K562 (cell line): ENCODE data around the gene THOC5. TPM values are rescaled to one million over a fixed set of nuclear protein-coding genes. Genes with fewer than 3 reads are reported as not detected.

Source experiments
- ATAC-seq: fragments of 200-7000 bp; cut with Tn5 transposase; 3 replicates; pipeline ENCODE4 v1.9.1; 2020; ENCODE audit warnings: moderate library complexity
- BruUV-seq: library from RNA; stranded (reverse); fragments of 400-500 nt; replicated peaks from 2 replicates; lab custom pipeline; 2021; lab: Mats Ljungman, UMichigan
- CTCF ChIA-PET: fragments of 300-600 bp; formaldehyde crosslinking; extraction: SDS; loops from one replicate; lab custom pipeline; 2021; ENCODE audit warnings: low intra/inter-chr PET ratio; lab: Yijun Ruan, JAX
- POLR2A ChIA-PET: fragments of 300-600, 350-650 bp; sonication (Branson Sonifier 250); formaldehyde crosslinking; extraction: SDS; loops from one replicate; lab custom pipeline; 2021; ENCODE audit warnings: antibody characterized with exemption, inconsistent platforms; lab: Yijun Ruan, JAX
- DNase-seq, 4 experiments: peaks; one replicate each; pipeline versions ENCODE4 v3.0.0 to v3.0.0-alpha.2; 2011 to 2018; ENCODE audit warnings: low spot score in 3 of 4, mixed read lengths in 3 of 4; ENCODE audit errors: extremely low read depth in 1 of 4
- FAIRE-seq: peaks from 2 replicates; lab custom pipeline; 2011; peaks lifted over from hg19 to GRCh38; lab: Jason Lieb, UNC
- H2AFZ ChIP-seq: 2 replicates; pipeline ENCODE4 v1.6.0; 2011; ENCODE audit warnings: low read depth, low read length, control low read depth, inconsistent platforms
- H3K27ac ChIP-seq: fragments of 200-600 bp; 3 replicates; pipeline ENCODE4 v1.8.0; 2011; ENCODE audit warnings: low read depth, mild to moderate bottlenecking, control low read depth, inconsistent platforms, low read length, moderate library complexity, mixed read lengths; ENCODE audit errors: extremely low read depth
- H3K27me3 ChIP-seq, 2 experiments: fragments of 300-600 bp in 1 of 2; 2 replicates in 1 of 2; 3 replicates in 1 of 2; pipeline versions ENCODE4 v1.6.0 to v1.8.0; 2011; ENCODE audit warnings: inconsistent platforms in 2 of 2, low read length in 2 of 2, mild to moderate bottlenecking in 1 of 2, mixed read lengths in 1 of 2, moderate library complexity in 1 of 2; ENCODE audit not compliant: control insufficient read depth in 2 of 2, insufficient read depth in 2 of 2
- H3K36me3 ChIP-seq: fragments of 300-600 bp; 3 replicates; pipeline ENCODE4 v1.8.0; 2011; ENCODE audit warnings: mild to moderate bottlenecking, low read length, inconsistent platforms; ENCODE audit not compliant: control insufficient read depth, insufficient read depth
- H3K4me1 ChIP-seq, 2 experiments: fragments of 200-600 bp in 1 of 2; replicated peaks in 1 of 2; 2 replicates in 1 of 2; 3 replicates in 1 of 2; pipeline versions ENCODE4 v1.5.1 to v1.8.0; 2011; ENCODE audit warnings: inconsistent platforms in 2 of 2, low read length in 2 of 2, mild to moderate bottlenecking in 1 of 2, mixed read lengths in 1 of 2, moderate library complexity in 1 of 2; ENCODE audit not compliant: control insufficient read depth in 2 of 2, insufficient read depth in 2 of 2
- H3K4me2 ChIP-seq: 2 replicates; pipeline ENCODE4 v1.6.1; 2011; ENCODE audit warnings: low read length, control low read depth, inconsistent platforms, mixed read lengths; ENCODE audit not compliant: insufficient read depth
- H3K4me3 ChIP-seq: fragments of 200-600 bp; sonication (generic), shearing (Covaris generic); 2 replicates; pipeline ENCODE4 v1.5.1; 2016; ENCODE audit warnings: control low read depth, inconsistent platforms
- H3K79me2 ChIP-seq: fragments of 200-600 bp; 3 replicates; pipeline ENCODE4 v1.8.0; 2011; ENCODE audit warnings: low read length, inconsistent platforms; ENCODE audit not compliant: control insufficient read depth, insufficient read depth
- H3K9ac ChIP-seq, 2 experiments: 2 replicates each; pipeline versions ENCODE4 v1.6.0 to v1.6.1; 2011; ENCODE audit warnings: low read depth in 2 of 2, low read length in 2 of 2, control low read depth in 1 of 2, inconsistent platforms in 1 of 2, mild to moderate bottlenecking in 1 of 2, mixed read lengths in 1 of 2; ENCODE audit not compliant: insufficient read depth in 1 of 2
- H3K9me1 ChIP-seq: one replicate; pipeline ENCODE4 v1.6.0; 2011; ENCODE audit warnings: inconsistent platforms, mild to moderate bottlenecking, low read length, moderate library complexity; ENCODE audit not compliant: control insufficient read depth, insufficient read depth
- H3K9me3 ChIP-seq: replicated peaks from 2 replicates; pipeline ENCODE4 v1.5.1; 2011; ENCODE audit warnings: low read depth, low read length, inconsistent platforms; ENCODE audit not compliant: control insufficient read depth, insufficient read depth
- H4K20me1 ChIP-seq: replicated peaks from 2 replicates; pipeline ENCODE4 v1.6.1; 2011; ENCODE audit warnings: low read length, inconsistent platforms, mixed read lengths; ENCODE audit not compliant: control insufficient read depth, insufficient read depth
- MYC ChIP-seq, 2 experiments: fragments of 250-450 bp in 1 of 2; sonication (Bioruptor Pico) in 1 of 2; IDR thresholded peaks; 2 replicates each; pipeline versions ENCODE4 v1.5.1 to v1.6.1; 2012 to 2021; ENCODE audit warnings: low read depth in 2 of 2, borderline replicate concordance in 1 of 2, improper control_type of control experiment in 1 of 2, low read length in 1 of 2, mild to moderate bottlenecking in 1 of 2, moderate library complexity in 1 of 2
- RFX1 ChIP-seq: fragments of 450-650 bp; IDR thresholded peaks from 2 replicates; pipeline ENCODE4 v1.6.1; 2016; ENCODE audit warnings: mild to moderate bottlenecking, moderate library complexity
- WGBS: fragments of 100-300 bp; shearing (Covaris generic); methylation state at CpG from one replicate; pipeline ENCODE4 v1.1.6; 2016; ENCODE audit warnings: low coverage, mixed read lengths; ENCODE audit not compliant: insufficient coverage; ENCODE audit errors: missing lambda C conversion rate; 5-methylcytosine and 5-hydroxymethylcytosine counted together
- in situ Hi-C: fragments of 300-500 bp; cut with MboI; formaldehyde crosslinking; loops from 4 replicates; pipeline ENCODE4 v1.15.0; 2018; ENCODE audit warnings: inconsistent platforms, mixed read lengths
- intact Hi-C: fragments of 100-400 bp; cut with micrococcal nuclease; formaldehyde crosslinking; loops from 2 replicates; pipeline ENCODE4 v1.14.2; 2022
- polyA plus RNA-seq, 8 experiments: library from polyadenylated mRNA; depleted of rRNA in 4 of 8; stranded (reverse) in 5 of 8; unstranded in 3 of 8; fragments of >200 nt; fragmentation: Nextera tagmentation in 2 of 8; fragmentation: Illumina TruSeq in 1 of 8; extraction: Ambion mirVana in 2 of 8; extraction: Trizol in 1 of 8; gene quantifications; 2 replicates each; pipeline versions ENCODE4 v1.2.1 to v1.2.3, GENCODE V29; 2011 to 2014; ENCODE audit warnings: inconsistent platforms in 1 of 8, missing spikeins in 1 of 8
- total RNA-seq, 7 experiments: library from RNA; depleted of rRNA in 6 of 7; stranded (reverse); fragments of >200 nt in 6 of 7; fragmentation: Illumina TruSeq in 2 of 7; extraction: Trizol in 2 of 7; gene quantifications; 2 replicates each; pipeline versions ENCODE4 v1.2.1 to v1.2.3, GENCODE V29; 2011 to 2021; ENCODE audit warnings: low replicate concordance in 1 of 7
- TF ChIP-seq, protein P1 (sequence below), 2 experiments: fragments of 450-650 bp in 1 of 2; sonication (generic) in 1 of 2; formaldehyde crosslinking in 1 of 2; IDR thresholded peaks in 1 of 2; conservative IDR thresholded peaks in 1 of 2; 2 replicates each; pipeline versions ENCODE4 v1.6.1 to v1.8.1; 2016 to 2023; ENCODE audit warnings: mild to moderate bottlenecking in 2 of 2, moderate library complexity in 2 of 2, inconsistent platforms in 1 of 2, missing genetic modification reagents in 1 of 2

THOC5 gene
- total and polyA plus RNA-seq, 9 of the 15 experiments (the other 6 are each of a cell fraction or from before 2014, with no cell fraction given), result 45.3 to 96.5 (median 51.4) TPM

DNA sequence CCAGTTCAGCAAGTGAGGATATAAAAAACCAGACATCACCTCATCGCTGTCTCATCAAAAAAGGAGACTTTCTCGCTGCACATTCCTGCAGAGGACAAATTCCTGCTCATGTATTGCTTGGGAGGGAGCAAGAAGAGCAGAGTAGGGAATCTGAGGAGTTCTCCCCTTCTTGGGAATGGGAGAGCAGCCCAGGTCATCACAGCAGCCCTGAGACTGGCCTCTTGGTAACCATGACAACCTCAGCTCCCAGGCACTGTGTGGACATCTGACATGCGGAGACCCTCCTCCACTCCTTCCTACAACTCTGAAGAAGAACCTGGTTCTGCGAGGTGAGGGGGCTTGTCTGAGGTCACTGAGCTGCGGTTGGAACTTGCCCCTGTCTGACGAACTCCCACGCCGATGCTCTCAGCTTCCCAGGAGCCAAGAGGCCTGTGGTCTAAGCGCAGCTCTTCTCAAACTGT, 97.3 kb downstream of the THOC5 start:
- ATAC-seq, result no peak
- WGBS, result 29% methylated on average over 4 of the region's 9 CpGs

More for the DNA sequence above, 97.3 kb downstream of the THOC5 start:
- no peak overlapping the region for H2AFZ ChIP-seq
- BruUV-seq, result no TSS peak
- peaks cover 0 to 4% of the 10 kb centered on the region in 2 experiments; a peak in 1 of 5 replicates for H3K4me1 ChIP-seq
- in situ Hi-C loops (no loop called here), intact Hi-C loops (no loop called here)
- H4K20me1 ChIP-seq, result no peaks in the 10 kb centered on the region
- ChIA-PET CTCF (no interaction called here), POLR2A (no interaction called here)
- TF ChIP-seq, protein P1, sequence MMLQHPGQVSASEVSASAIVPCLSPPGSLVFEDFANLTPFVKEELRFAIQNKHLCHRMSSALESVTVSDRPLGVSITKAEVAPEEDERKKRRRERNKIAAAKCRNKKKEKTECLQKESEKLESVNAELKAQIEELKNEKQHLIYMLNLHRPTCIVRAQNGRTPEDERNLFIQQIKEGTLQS (IDR thresholded peaks at IDR 0.05), result no peak
- TF ChIP-seq, protein P1 (CRISPR knock-in tag; conservative IDR thresholded peaks at IDR 0.05), result no peak
- TF ChIP-seq MYC (IDR thresholded peaks at IDR 0.05; ENCODE audit: low read depth, low read length), result no peak
- TF ChIP-seq MYC (CRISPR knock-in tag; IDR thresholded peaks at IDR 0.05; ENCODE audit: borderline replicate concordance, low read depth), result no peak
- peak; percentile 86 for TF ChIP-seq RFX1
- H3K27ac ChIP-seq, result no peak overlapping the region
- no peak overlapping the region for H3K4me3 ChIP-seq
- no peaks in the 10 kb centered on the region for H3K9me1 ChIP-seq
- H3K9ac ChIP-seq, result peak overlapping the region in 1 of 2 experiments; percentile 45; a peak in 1 of 4 replicates
- H3K36me3 ChIP-seq, result no peaks in the 10 kb centered on the region
- no peaks in the 10 kb centered on the region for H3K9me3 ChIP-seq
- H3K79me2 ChIP-seq, result no peaks in the 10 kb centered on the region
- FAIRE-seq (no peak), DNase-seq (no peak)
- no peaks in the 10 kb centered on the region for H3K27me3 ChIP-seq
- no peak overlapping the region for H3K4me2 ChIP-seq

Other genes starting within 250 kb of the THOC5 start
Only the 7 nearest of the 10 such genes appear.
- gene AP1B1, start 165.2 kb downstream of the THOC5 start, total RNA-seq (2014; rRNA removed), result 45.7 and 62.1 TPM in 2 replicates
- gene AP1B1, start 165.2 kb downstream of the THOC5 start, total RNA-seq (2014; rRNA removed; fragmentation: Illumina TruSeq; extraction: Trizol), result 16.2 and 18.5 TPM in 2 replicates
- gene AP1B1, start 165.2 kb downstream of the THOC5 start, total RNA-seq (2015; rRNA removed; fragmentation: Illumina TruSeq; extraction: Trizol), result 28.4 and 30.1 TPM in 2 replicates
- 55.6 and 60.9 TPM in 2 replicates for gene AP1B1, start 165.2 kb downstream of the THOC5 start, total RNA-seq (2021)
- gene AP1B1, start 165.2 kb downstream of the THOC5 start, polyA plus RNA-seq (2011; rRNA removed), result 25.7 and 40.6 TPM in 2 replicates
- gene AP1B1, start 165.2 kb downstream of the THOC5 start, polyA plus RNA-seq (2014; fragmentation: Illumina TruSeq; extraction: Trizol), result 47.9 and 54.0 TPM in 2 replicates
- 1 to 10 TPM; 1.2 to 1.6 TPM for gene AP1B1, start 165.2 kb downstream of the THOC5 start, polyA plus RNA-seq (2014; fragmentation: Nextera tagmentation; extraction: Ambion mirVana)
- gene AP1B1, start 165.2 kb downstream of the THOC5 start, polyA plus RNA-seq (2014; rRNA removed), result 31.1 and 33.3 TPM in 2 replicates
- gene RFPL1, start 115.2 kb downstream of the THOC5 start, total RNA-seq (2014; rRNA removed), result not detected in 2 replicates
- not detected in 2 replicates for gene RFPL1, start 115.2 kb downstream of the THOC5 start, total RNA-seq (2014; rRNA removed; fragmentation: Illumina TruSeq; extraction: Trizol)
- not detected in 2 replicates for gene RFPL1, start 115.2 kb downstream of the THOC5 start, total RNA-seq (2015; rRNA removed; fragmentation: Illumina TruSeq; extraction: Trizol)
- not detected in 2 replicates for gene RFPL1, start 115.2 kb downstream of the THOC5 start, total RNA-seq (2021)
- not detected in 2 replicates for gene RFPL1, start 115.2 kb downstream of the THOC5 start, polyA plus RNA-seq (2011; rRNA removed)
- not detected in 2 replicates for gene RFPL1, start 115.2 kb downstream of the THOC5 start, polyA plus RNA-seq (2014; fragmentation: Illumina TruSeq; extraction: Trizol)
- not detected for gene RFPL1, start 115.2 kb downstream of the THOC5 start, polyA plus RNA-seq (2014; fragmentation: Nextera tagmentation; extraction: Ambion mirVana)
- gene RFPL1, start 115.2 kb downstream of the THOC5 start, polyA plus RNA-seq (2014; rRNA removed), result not detected in 2 replicates
- 10.8 and 16.0 TPM in 2 replicates for gene NEFH, start 73.5 kb downstream of the THOC5 start, total RNA-seq (2014; rRNA removed)
- 10.2 and 11.6 TPM in 2 replicates for gene NEFH, start 73.5 kb downstream of the THOC5 start, total RNA-seq (2014; rRNA removed; fragmentation: Illumina TruSeq; extraction: Trizol)
- 17.3 and 17.6 TPM in 2 replicates for gene NEFH, start 73.5 kb downstream of the THOC5 start, total RNA-seq (2015; rRNA removed; fragmentation: Illumina TruSeq; extraction: Trizol)
- gene NEFH, start 73.5 kb downstream of the THOC5 start, total RNA-seq (2021), result 12.7 and 14.5 TPM in 2 replicates
- gene NEFH, start 73.5 kb downstream of the THOC5 start, polyA plus RNA-seq (2011; rRNA removed), result 2.4 and 5.1 TPM in 2 replicates
- gene NEFH, start 73.5 kb downstream of the THOC5 start, polyA plus RNA-seq (2014; fragmentation: Illumina TruSeq; extraction: Trizol), result 19.3 and 26.9 TPM in 2 replicates
- gene NEFH, start 73.5 kb downstream of the THOC5 start, polyA plus RNA-seq (2014; fragmentation: Nextera tagmentation; extraction: Ambion mirVana), result 1 to 10 TPM; 2.3 to 3.8 TPM
- gene NEFH, start 73.5 kb downstream of the THOC5 start, polyA plus RNA-seq (2014; rRNA removed), result 10.1 and 11.4 TPM in 2 replicates
- 22.4 and 27.9 TPM in 2 replicates for gene NIPSNAP1, start 27.4 kb upstream of the THOC5 start, total RNA-seq (2014; rRNA removed)
- 26.0 and 27.3 TPM in 2 replicates for gene NIPSNAP1, start 27.4 kb upstream of the THOC5 start, total RNA-seq (2014; rRNA removed; fragmentation: Illumina TruSeq; extraction: Trizol)
- gene NIPSNAP1, start 27.4 kb upstream of the THOC5 start, total RNA-seq (2015; rRNA removed; fragmentation: Illumina TruSeq; extraction: Trizol), result 21.0 and 21.4 TPM in 2 replicates
- 24.1 and 24.8 TPM in 2 replicates for gene NIPSNAP1, start 27.4 kb upstream of the THOC5 start, total RNA-seq (2021)
- gene NIPSNAP1, start 27.4 kb upstream of the THOC5 start, polyA plus RNA-seq (2011; rRNA removed), result 55.0 and 57.1 TPM in 2 replicates
- 31.9 and 35.0 TPM in 2 replicates for gene NIPSNAP1, start 27.4 kb upstream of the THOC5 start, polyA plus RNA-seq (2014; fragmentation: Illumina TruSeq; extraction: Trizol)
- 10 to 100 TPM; 10.2 to 13.5 TPM for gene NIPSNAP1, start 27.4 kb upstream of the THOC5 start, polyA plus RNA-seq (2014; fragmentation: Nextera tagmentation; extraction: Ambion mirVana)
- 26.4 and 32.0 TPM in 2 replicates for gene NIPSNAP1, start 27.4 kb upstream of the THOC5 start, polyA plus RNA-seq (2014; rRNA removed)
- 20.2 and 24.9 TPM in 2 replicates for gene NF2, start 49.9 kb upstream of the THOC5 start, total RNA-seq (2014; rRNA removed)
- 21.7 and 22.4 TPM in 2 replicates for gene NF2, start 49.9 kb upstream of the THOC5 start, total RNA-seq (2014; rRNA removed; fragmentation: Illumina TruSeq; extraction: Trizol)
- gene NF2, start 49.9 kb upstream of the THOC5 start, total RNA-seq (2015; rRNA removed; fragmentation: Illumina TruSeq; extraction: Trizol), result 19.5 and 20.0 TPM in 2 replicates
- 32.5 and 33.8 TPM in 2 replicates for gene NF2, start 49.9 kb upstream of the THOC5 start, total RNA-seq (2021)
- 11.8 and 15.2 TPM in 2 replicates for gene NF2, start 49.9 kb upstream of the THOC5 start, polyA plus RNA-seq (2011; rRNA removed)
- 9.1 TPM in 2 replicates for gene NF2, start 49.9 kb upstream of the THOC5 start, polyA plus RNA-seq (2014; fragmentation: Illumina TruSeq; extraction: Trizol)
- gene NF2, start 49.9 kb upstream of the THOC5 start, polyA plus RNA-seq (2014; fragmentation: Nextera tagmentation; extraction: Ambion mirVana), result 1 to 10 TPM; 2.2 to 2.8 TPM
- gene NF2, start 49.9 kb upstream of the THOC5 start, polyA plus RNA-seq (2014; rRNA removed), result 11.5 and 14.2 TPM in 2 replicates
- gene CABP7, start 166.2 kb upstream of the THOC5 start, total RNA-seq (2014; rRNA removed), result not detected in 2 replicates
- not detected in 2 replicates for gene CABP7, start 166.2 kb upstream of the THOC5 start, total RNA-seq (2014; rRNA removed; fragmentation: Illumina TruSeq; extraction: Trizol)
- not detected in 2 replicates for gene CABP7, start 166.2 kb upstream of the THOC5 start, total RNA-seq (2015; rRNA removed; fragmentation: Illumina TruSeq; extraction: Trizol)
- not detected in 2 replicates for gene CABP7, start 166.2 kb upstream of the THOC5 start, total RNA-seq (2021)
- gene CABP7, start 166.2 kb upstream of the THOC5 start, polyA plus RNA-seq (2011; rRNA removed), result not detected in 2 replicates
- not detected in 2 replicates for gene CABP7, start 166.2 kb upstream of the THOC5 start, polyA plus RNA-seq (2014; fragmentation: Illumina TruSeq; extraction: Trizol)
- gene CABP7, start 166.2 kb upstream of the THOC5 start, polyA plus RNA-seq (2014; fragmentation: Nextera tagmentation; extraction: Ambion mirVana), result not detected
- gene CABP7, start 166.2 kb upstream of the THOC5 start, polyA plus RNA-seq (2014; rRNA removed), result not detected in 2 replicates
- 16.8 and 18.4 TPM in 2 replicates for gene ZMAT5, start 213.2 kb upstream of the THOC5 start, total RNA-seq (2014; rRNA removed)
- 4.9 and 5.8 TPM in 2 replicates for gene ZMAT5, start 213.2 kb upstream of the THOC5 start, total RNA-seq (2014; rRNA removed; fragmentation: Illumina TruSeq; extraction: Trizol)
- 11.2 and 11.9 TPM in 2 replicates for gene ZMAT5, start 213.2 kb upstream of the THOC5 start, total RNA-seq (2015; rRNA removed; fragmentation: Illumina TruSeq; extraction: Trizol)
- 15.2 and 18.2 TPM in 2 replicates for gene ZMAT5, start 213.2 kb upstream of the THOC5 start, total RNA-seq (2021)
- gene ZMAT5, start 213.2 kb upstream of the THOC5 start, polyA plus RNA-seq (2011; rRNA removed), result 11.9 and 15.5 TPM in 2 replicates
- gene ZMAT5, start 213.2 kb upstream of the THOC5 start, polyA plus RNA-seq (2014; fragmentation: Illumina TruSeq; extraction: Trizol), result 15.3 and 19.2 TPM in 2 replicates
- 10 to 100 TPM in 1 of 2 experiments, 1 to 10 TPM in 1; 2.0 to 10.2 TPM for gene ZMAT5, start 213.2 kb upstream of the THOC5 start, polyA plus RNA-seq (2014; fragmentation: Nextera tagmentation; extraction: Ambion mirVana)
- gene ZMAT5, start 213.2 kb upstream of the THOC5 start, polyA plus RNA-seq (2014; rRNA removed), result 20.3 and 25.2 TPM in 2 replicates